Osteoblast (primary cell): ENCODE results near the gene TFAP2B. TPM values are rescaled to one million over a fixed set of nuclear protein-coding genes. Genes with fewer than 3 reads are reported as not detected.

Experiments
- DNase-seq: peaks from one replicate; pipeline ENCODE4 v3.0.0; 2011; ENCODE audit warnings: low spot score, mixed read lengths; ENCODE audit not compliant: insufficient read length; ENCODE audit errors: missing footprints
- H2AFZ ChIP-seq: 2 replicates; pipeline ENCODE4 v1.6.0; 2011; ENCODE audit warnings: mild to moderate bottlenecking, low read length
- H3K27ac ChIP-seq: 2 replicates; pipeline ENCODE4 v1.5.1; 2011; ENCODE audit warnings: mild to moderate bottlenecking, low read depth, low read length, moderate library complexity
- H3K27me3 ChIP-seq: 2 replicates; pipeline ENCODE4 v1.6.0; 2012; ENCODE audit warnings: mild to moderate bottlenecking, control low read depth, inconsistent platforms, low read length, moderate library complexity; ENCODE audit not compliant: insufficient read depth
- H3K36me3 ChIP-seq: 2 replicates; pipeline ENCODE4 v1.5.1; 2011; ENCODE audit warnings: mild to moderate bottlenecking, low read length, control low read depth, moderate library complexity; ENCODE audit not compliant: insufficient read depth
- H3K4me1 ChIP-seq: 2 replicates; pipeline ENCODE4 v1.5.1; 2011; ENCODE audit warnings: mild to moderate bottlenecking, low read length, control low read depth, moderate library complexity; ENCODE audit not compliant: insufficient read depth
- H3K4me2 ChIP-seq: 2 replicates; pipeline ENCODE4 v1.6.0; 2011; ENCODE audit warnings: mild to moderate bottlenecking, low read length; ENCODE audit not compliant: insufficient read depth
- H3K4me3 ChIP-seq: fragments of 200-600 bp; sonication (generic); 3 replicates; pipeline ENCODE4 v1.5.1; 2012; ENCODE audit warnings: mild to moderate bottlenecking, low read length, inconsistent platforms; ENCODE audit not compliant: insufficient read depth
- H3K79me2 ChIP-seq: 2 replicates; pipeline ENCODE4 v1.6.0; 2012; ENCODE audit warnings: mild to moderate bottlenecking, low read length, control low read depth, inconsistent platforms; ENCODE audit not compliant: insufficient read depth
- H3K9me3 ChIP-seq: 2 replicates; pipeline ENCODE4 v1.5.1; 2011; ENCODE audit warnings: low read depth, low read length, control low read depth
- H4K20me1 ChIP-seq: 2 replicates; pipeline ENCODE4 v1.6.0; 2012; ENCODE audit warnings: mild to moderate bottlenecking, low read length, control low read depth; ENCODE audit not compliant: insufficient read depth
- total RNA-seq: library from RNA; depleted of rRNA; stranded (reverse); fragments of >200 nt; gene quantifications from 2 replicates; pipeline ENCODE4 v1.2.3, GENCODE V29; 2012
- TF ChIP-seq, protein P1 (sequence below): IDR thresholded peaks from 2 replicates; pipeline ENCODE4 v1.5.1; 2011; ENCODE audit warnings: mild to moderate bottlenecking, low read depth, low read length, moderate library complexity; ENCODE audit errors: extremely low read depth

TFAP2B gene
- total RNA-seq, 1 donor, result not detected

DNA sequence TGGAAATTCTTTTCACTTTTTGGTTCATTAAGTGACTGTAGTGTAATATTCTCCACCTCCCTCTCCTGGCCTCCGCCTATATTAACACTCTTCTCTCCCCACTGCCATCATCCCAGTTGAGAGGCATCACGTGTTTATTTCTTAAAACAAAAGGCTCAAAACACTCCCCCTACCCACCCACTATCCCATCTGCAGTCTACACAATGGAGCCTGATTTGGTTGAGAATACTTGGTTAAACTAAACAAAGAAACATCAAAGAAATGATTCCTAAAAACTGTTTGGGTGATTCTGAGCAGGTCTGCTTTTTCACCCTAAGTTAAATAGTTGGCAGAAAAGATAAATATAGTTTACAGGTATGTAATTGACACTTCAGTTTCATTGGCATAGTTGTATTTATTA lies 5.9 kb downstream of the TFAP2B start:
- H3K4me1 ChIP-seq, result no peaks in the 10 kb centered on the region
- TF ChIP-seq, protein P1, sequence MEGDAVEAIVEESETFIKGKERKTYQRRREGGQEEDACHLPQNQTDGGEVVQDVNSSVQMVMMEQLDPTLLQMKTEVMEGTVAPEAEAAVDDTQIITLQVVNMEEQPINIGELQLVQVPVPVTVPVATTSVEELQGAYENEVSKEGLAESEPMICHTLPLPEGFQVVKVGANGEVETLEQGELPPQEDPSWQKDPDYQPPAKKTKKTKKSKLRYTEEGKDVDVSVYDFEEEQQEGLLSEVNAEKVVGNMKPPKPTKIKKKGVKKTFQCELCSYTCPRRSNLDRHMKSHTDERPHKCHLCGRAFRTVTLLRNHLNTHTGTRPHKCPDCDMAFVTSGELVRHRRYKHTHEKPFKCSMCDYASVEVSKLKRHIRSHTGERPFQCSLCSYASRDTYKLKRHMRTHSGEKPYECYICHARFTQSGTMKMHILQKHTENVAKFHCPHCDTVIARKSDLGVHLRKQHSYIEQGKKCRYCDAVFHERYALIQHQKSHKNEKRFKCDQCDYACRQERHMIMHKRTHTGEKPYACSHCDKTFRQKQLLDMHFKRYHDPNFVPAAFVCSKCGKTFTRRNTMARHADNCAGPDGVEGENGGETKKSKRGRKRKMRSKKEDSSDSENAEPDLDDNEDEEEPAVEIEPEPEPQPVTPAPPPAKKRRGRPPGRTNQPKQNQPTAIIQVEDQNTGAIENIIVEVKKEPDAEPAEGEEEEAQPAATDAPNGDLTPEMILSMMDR, result no peak
- no peak overlapping the region for H3K4me2 ChIP-seq
- H3K4me3 ChIP-seq, result no peak overlapping the region
- no peaks in the 10 kb centered on the region for H3K36me3 ChIP-seq
- H3K27ac ChIP-seq, result no peak overlapping the region
- H3K9me3 ChIP-seq, result no peaks in the 10 kb centered on the region
- no peaks in the 10 kb centered on the region for H4K20me1 ChIP-seq
- peaks cover 62% of the 10 kb centered on the region for H3K27me3 ChIP-seq
- no peak overlapping the region for H2AFZ ChIP-seq
- H3K79me2 ChIP-seq, result no peaks in the 10 kb centered on the region
- DNase-seq, result no peak

DNA sequence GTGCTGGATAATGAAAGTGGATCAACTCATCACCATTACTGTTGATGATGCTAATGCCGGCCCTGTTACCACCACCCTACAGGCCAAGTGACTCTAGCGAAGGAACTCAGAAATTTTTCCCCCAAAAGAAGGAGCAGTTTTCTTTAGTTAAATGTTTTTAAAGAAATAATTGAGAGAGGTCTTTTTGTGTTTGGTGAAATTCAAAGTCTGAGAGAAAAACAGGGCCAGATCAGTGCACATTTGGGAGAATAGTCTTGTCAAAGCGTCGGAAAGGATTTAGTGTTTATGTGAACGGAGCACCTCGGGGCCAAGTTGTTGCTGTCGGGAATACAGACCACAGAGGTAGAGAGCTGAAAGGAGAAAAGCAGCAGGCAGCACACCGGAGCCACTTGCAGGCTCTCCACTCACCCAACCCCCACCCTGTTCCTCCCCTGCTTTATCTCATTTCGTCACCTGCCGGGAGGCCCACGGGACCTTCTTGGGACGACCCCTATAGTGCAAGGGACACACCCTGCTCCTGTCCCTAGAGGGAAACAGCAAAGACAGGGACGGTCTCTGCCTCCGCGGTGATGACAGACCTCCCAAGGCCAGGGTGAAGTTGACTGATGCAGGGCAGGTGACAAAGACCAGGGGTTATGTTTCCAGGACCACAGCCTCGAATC lies 6.8 kb downstream of the TFAP2B start:
- H3K27ac ChIP-seq, result no peak overlapping the region
- no peaks in the 10 kb centered on the region for H3K4me1 ChIP-seq
- TF ChIP-seq, protein P1, result no peak
- H2AFZ ChIP-seq, result no peak overlapping the region
- H3K4me3 ChIP-seq, result no peak overlapping the region
- peaks cover 53% of the 10 kb centered on the region for H3K27me3 ChIP-seq
- H3K79me2 ChIP-seq, result no peaks in the 10 kb centered on the region
- DNase-seq, result no peak
- H3K9me3 ChIP-seq, result no peaks in the 10 kb centered on the region
- no peaks in the 10 kb centered on the region for H4K20me1 ChIP-seq
- no peaks in the 10 kb centered on the region for H3K36me3 ChIP-seq
- no peak overlapping the region for H3K4me2 ChIP-seq

DNA sequence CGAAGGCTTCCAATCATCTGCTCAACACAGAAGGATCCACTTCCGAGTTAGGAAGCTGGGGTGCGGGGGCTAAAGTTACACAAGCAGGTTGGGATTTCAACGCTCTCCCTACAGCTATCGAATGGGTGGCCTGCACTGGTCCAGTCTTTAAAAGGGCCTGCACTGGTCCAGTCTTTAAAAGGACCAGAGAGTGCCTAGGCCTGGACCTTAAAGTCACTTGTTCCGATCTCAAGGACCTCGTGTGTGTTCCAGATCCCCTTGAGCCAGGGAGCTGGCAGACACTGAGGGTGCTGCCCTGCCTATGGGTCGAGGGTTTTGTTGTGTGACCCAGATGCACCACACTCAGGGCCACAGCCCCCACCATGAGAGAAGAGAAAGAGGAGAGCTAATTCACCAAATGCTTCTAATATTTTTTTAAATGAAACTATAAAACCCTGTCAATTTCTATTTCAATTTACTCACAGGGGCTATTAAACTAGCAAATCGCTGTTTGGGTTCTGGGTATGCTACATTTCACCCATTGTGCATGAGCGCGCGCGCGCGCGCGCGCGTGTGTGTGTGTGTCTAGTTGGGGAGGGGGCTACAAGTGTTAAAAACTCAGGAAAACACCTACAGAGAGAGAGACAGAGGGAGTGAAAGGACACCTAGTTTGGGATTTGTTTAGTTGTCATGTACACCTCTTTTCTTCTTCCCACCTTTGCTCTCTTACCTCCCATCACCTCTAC lies 7.5 kb downstream of the TFAP2B start:
- no peak overlapping the region for H3K4me2 ChIP-seq
- no peaks in the 10 kb centered on the region for H3K79me2 ChIP-seq
- DNase-seq, result no peak
- peaks cover 46% of the 10 kb centered on the region for H3K27me3 ChIP-seq
- no peak overlapping the region for H2AFZ ChIP-seq
- no peaks in the 10 kb centered on the region for H3K9me3 ChIP-seq
- H3K4me3 ChIP-seq, result no peak overlapping the region
- TF ChIP-seq, protein P1, result no peak
- no peak overlapping the region for H3K27ac ChIP-seq
- no peaks in the 10 kb centered on the region for H3K36me3 ChIP-seq
- H4K20me1 ChIP-seq, result no peaks in the 10 kb centered on the region
- no peaks in the 10 kb centered on the region for H3K4me1 ChIP-seq

DNA sequence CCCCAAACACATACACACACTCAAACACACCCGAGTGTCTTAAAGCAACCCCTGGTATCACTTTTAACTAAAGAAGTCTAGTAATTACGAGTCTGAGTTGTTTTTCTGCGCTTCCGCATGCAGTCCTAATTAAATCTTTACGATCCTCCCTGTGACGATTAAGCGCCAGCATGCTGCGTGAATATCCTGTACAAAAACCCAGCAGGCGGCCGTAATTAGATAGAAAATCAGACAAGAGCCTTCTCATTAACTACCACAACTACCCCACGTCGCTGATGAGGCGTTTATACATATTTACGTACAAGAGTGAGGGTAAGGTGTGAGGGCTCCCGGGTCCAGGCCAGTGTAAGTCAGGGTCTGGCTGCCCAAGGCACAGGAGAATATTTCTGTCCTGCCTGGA lies 8.1 kb downstream of the TFAP2B start:
- peaks cover 40% of the 10 kb centered on the region for H3K27me3 ChIP-seq
- H4K20me1 ChIP-seq, result no peaks in the 10 kb centered on the region
- no peak overlapping the region for H3K4me2 ChIP-seq
- no peak for DNase-seq
- no peaks in the 10 kb centered on the region for H3K79me2 ChIP-seq
- no peaks in the 10 kb centered on the region for H3K36me3 ChIP-seq
- no peaks in the 10 kb centered on the region for H3K4me1 ChIP-seq
- TF ChIP-seq, protein P1, result no peak
- no peak overlapping the region for H2AFZ ChIP-seq
- no peaks in the 10 kb centered on the region for H3K9me3 ChIP-seq
- H3K27ac ChIP-seq, result no peak overlapping the region
- no peak overlapping the region for H3K4me3 ChIP-seq
